ENCODE measurements around the gene ASCL4.

The ASCL4 gene

DNA sequence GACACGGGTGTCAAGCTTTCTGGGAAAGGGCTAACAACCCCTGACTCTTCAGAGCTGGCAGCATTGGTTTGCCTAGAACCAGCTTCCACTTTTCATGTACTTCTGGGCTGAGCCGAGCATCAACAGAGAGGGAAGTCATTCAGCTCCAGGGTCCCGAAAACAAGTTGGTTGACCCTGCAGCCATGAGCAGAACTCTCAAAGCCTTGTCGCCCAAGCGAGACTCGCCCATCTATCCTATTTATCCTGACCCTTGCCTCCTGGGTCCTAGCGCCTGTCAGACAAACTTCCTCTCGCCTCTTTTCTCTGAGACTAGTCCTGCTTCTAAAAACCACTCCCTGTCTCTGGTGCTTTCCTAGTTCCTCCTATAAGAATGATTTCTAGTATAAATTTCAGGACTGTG is 47.9 kb downstream of the ASCL4 start:
- Mint-ChIP-seq H3K4me1 (ENCODE audit: low read depth in 2 of 2) (no peaks in the 10 kb centered on the region), H3K27me3 (peaks cover 35 to 36% of the 10 kb centered on the region in 2 donors), H3K4me3 (no peak overlapping the region), H3K9me3 (peaks cover 20 to 30% of the 10 kb centered on the region in 2 donors), H3K36me3 (ENCODE audit: insufficient read depth) (no peaks in the 10 kb centered on the region), H3K27ac (no peak overlapping the region)
- ATAC-seq (replicated peaks) (no peak), DNase-seq (no peak)
